Neural cell (in vitro differentiated cells): ENCODE results near the gene ATF6. TPM values are rescaled to one million over a fixed set of nuclear protein-coding genes. Genes with fewer than 3 reads are reported as not detected.

Experiments
- H2AFZ ChIP-seq: fragments of 200-600, 300-800 bp; sonication (generic), shearing (Covaris generic); 2 replicates; pipeline ENCODE4 v1.6.0; 2014; ENCODE audit warnings: low read depth, mild to moderate bottlenecking, antibody characterized with exemption, low read length, moderate library complexity
- H3F3A ChIP-seq: fragments of 200-600 bp; shearing (Covaris generic); 2 replicates; pipeline ENCODE4 v1.6.1; 2016; ENCODE audit warnings: mild to moderate bottlenecking, moderate library complexity, mixed read lengths, antibody characterized with exemption, low read length; ENCODE audit not compliant: insufficient read depth, poor library complexity, severe bottlenecking
- H3K27ac ChIP-seq: fragments of 200-600, 300-800 bp; sonication (generic), shearing (Covaris generic); 2 replicates; pipeline ENCODE4 v1.5.1; 2014; ENCODE audit warnings: mild to moderate bottlenecking, low read length, moderate library complexity
- H3K27me3 ChIP-seq: fragments of 300-800, 200-600 bp; sonication (generic), shearing (Covaris generic); 2 replicates; pipeline ENCODE4 v1.6.0; 2014; ENCODE audit warnings: mild to moderate bottlenecking, low read depth, low read length, moderate library complexity; ENCODE audit not compliant: insufficient read depth
- H3K36me3 ChIP-seq: fragments of 300-800, 200-600 bp; sonication (generic), shearing (Covaris generic); 2 replicates; pipeline ENCODE4 v1.5.1; 2014; ENCODE audit warnings: mild to moderate bottlenecking, antibody characterized with exemption, low read length, moderate library complexity; ENCODE audit not compliant: insufficient read depth
- H3K4me2 ChIP-seq: fragments of 300-800, 200-600 bp; sonication (generic), shearing (Covaris generic); 2 replicates; pipeline ENCODE4 v1.6.0; 2014; ENCODE audit warnings: mild to moderate bottlenecking, low read length
- H3K4me3 ChIP-seq: fragments of 300-800, 200-600 bp; sonication (generic), shearing (Covaris generic); 2 replicates; pipeline ENCODE4 v1.5.1; 2014; ENCODE audit warnings: mild to moderate bottlenecking, low read length, moderate library complexity
- H3K79me2 ChIP-seq: fragments of 200-600 bp; shearing (Covaris generic); replicated peaks from 2 replicates; pipeline ENCODE4 v1.6.0; 2014; ENCODE audit warnings: mild to moderate bottlenecking, low read length, moderate library complexity; ENCODE audit not compliant: insufficient read depth
- H3K9ac ChIP-seq: fragments of 300-800, 200-600 bp; sonication (generic), shearing (Covaris generic); 2 replicates; pipeline ENCODE4 v1.6.1; 2016; ENCODE audit warnings: mild to moderate bottlenecking, low read length, mixed read lengths
- H3K9me2 ChIP-seq: fragments of 200-600 bp; shearing (Covaris generic); 2 replicates; pipeline ENCODE4 v1.6.1; 2016; ENCODE audit warnings: mild to moderate bottlenecking, low read length, mixed read lengths; ENCODE audit not compliant: insufficient read depth
- H3K9me3 ChIP-seq: fragments of 200-600, 300-800 bp; sonication (generic), shearing (Covaris generic); 2 replicates; pipeline ENCODE4 v1.6.1; 2016; ENCODE audit warnings: mild to moderate bottlenecking, mixed run types, low read length, moderate library complexity, mixed read lengths
- H4K20me1 ChIP-seq: fragments of 200-600 bp; shearing (Covaris generic); 2 replicates; pipeline ENCODE4 v1.6.1; 2016; ENCODE audit warnings: mild to moderate bottlenecking, mixed run types; ENCODE audit not compliant: insufficient read depth
- EP300 ChIP-seq: fragments of 450-650 bp; conservative IDR thresholded peaks from 2 replicates; pipeline ENCODE4 v1.6.1; 2014; ENCODE audit warnings: antibody characterized with exemption, mild to moderate bottlenecking, moderate library complexity; ENCODE audit not compliant: poor library complexity, severe bottlenecking
- EZH2 ChIP-seq: fragments of 200-600, 300-800 bp; shearing (Covaris generic), sonication (generic); IDR thresholded peaks from 2 replicates; pipeline ENCODE4 v1.6.1; 2014; ENCODE audit warnings: antibody characterized with exemption, low read length, borderline replicate concordance, mild to moderate bottlenecking; ENCODE audit not compliant: insufficient read depth, poor library complexity, severe bottlenecking
- MXI1 ChIP-seq: fragments of 450-650 bp; conservative IDR thresholded peaks from 2 replicates; pipeline ENCODE4 v1.6.1; 2014; ENCODE audit warnings: antibody characterized with exemption, mild to moderate bottlenecking; ENCODE audit not compliant: poor library complexity, severe bottlenecking
- POLR2AphosphoS5 ChIP-seq: IDR thresholded peaks from 2 replicates; pipeline ENCODE4 v1.6.1; 2012
- RAD21 ChIP-seq: fragments of 450-650 bp; conservative IDR thresholded peaks from 2 replicates; pipeline ENCODE4 v1.6.1; 2014; ENCODE audit warnings: antibody characterized with exemption, mild to moderate bottlenecking, moderate library complexity
- SMC3 ChIP-seq: fragments of 450-650 bp; conservative IDR thresholded peaks from 2 replicates; pipeline ENCODE4 v1.6.1; 2014; ENCODE audit warnings: antibody characterized with exemption, mild to moderate bottlenecking, moderate library complexity; ENCODE audit not compliant: poor library complexity
- TAF1 ChIP-seq: IDR thresholded peaks from 2 replicates; pipeline ENCODE4 v1.6.1; 2012; ENCODE audit warnings: low read depth
- polyA plus RNA-seq: library from polyadenylated mRNA; depleted of rRNA; stranded (reverse); fragments of >200 nt; gene quantifications from 2 replicates; pipeline ENCODE4 v1.2.3, GENCODE V29; 2014
- TF ChIP-seq, protein P1 (sequence below): fragments of 450-650 bp; IDR thresholded peaks from 2 replicates; pipeline ENCODE4 v1.5.1; 2014; ENCODE audit warnings: antibody characterized with exemption, mild to moderate bottlenecking, moderate library complexity; ENCODE audit not compliant: poor library complexity, severe bottlenecking
- TF ChIP-seq, protein P2 (sequence below): IDR thresholded peaks from 2 replicates; pipeline ENCODE4 v1.6.1; 2012; ENCODE audit warnings: borderline replicate concordance

Gene ATF6
- polyA plus RNA-seq, 1 donor from 2014 or later: 16.6 TPM

DNA sequence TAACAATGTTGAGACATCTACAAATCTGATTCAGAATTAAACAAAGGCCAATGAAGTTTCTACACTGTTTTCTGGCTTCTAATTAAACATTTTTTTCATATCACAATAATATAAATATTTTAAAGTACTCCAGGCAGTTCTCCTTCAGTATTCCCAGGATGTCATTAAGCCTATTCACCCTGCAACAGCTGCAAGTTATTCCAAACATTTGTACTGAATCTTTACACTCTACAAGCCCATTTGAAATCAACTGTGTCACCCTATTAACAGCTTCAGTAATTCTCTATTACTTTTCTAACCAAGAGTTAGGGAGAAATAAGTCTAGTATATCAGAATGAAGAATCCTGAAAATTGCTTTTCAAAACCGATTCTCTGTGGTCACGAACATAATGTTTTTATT lies 133.0 kb downstream of the ATF6 start:
- Histone ChIP-seq H3K9me2 (no peaks in the 10 kb centered on the region), H3F3A (no peaks in the 10 kb centered on the region), H3K79me2 (no peaks in the 10 kb centered on the region), H3K27ac (no peak overlapping the region), H3K9ac (no peak overlapping the region), H3K4me3 (no peak overlapping the region), H3K27me3 (no peaks in the 10 kb centered on the region), H3K4me2 (no peak overlapping the region), H3K9me3 (no peaks in the 10 kb centered on the region), H2AFZ (no peak overlapping the region), H4K20me1 (no peaks in the 10 kb centered on the region), H3K36me3 (no peaks in the 10 kb centered on the region)
- TF ChIP-seq EZH2: no peak
- TF ChIP-seq SMC3: no peak
- no peak for TF ChIP-seq EP300
- no peak for TF ChIP-seq TAF1
- TF ChIP-seq RAD21: no peak
- TF ChIP-seq, protein P1, sequence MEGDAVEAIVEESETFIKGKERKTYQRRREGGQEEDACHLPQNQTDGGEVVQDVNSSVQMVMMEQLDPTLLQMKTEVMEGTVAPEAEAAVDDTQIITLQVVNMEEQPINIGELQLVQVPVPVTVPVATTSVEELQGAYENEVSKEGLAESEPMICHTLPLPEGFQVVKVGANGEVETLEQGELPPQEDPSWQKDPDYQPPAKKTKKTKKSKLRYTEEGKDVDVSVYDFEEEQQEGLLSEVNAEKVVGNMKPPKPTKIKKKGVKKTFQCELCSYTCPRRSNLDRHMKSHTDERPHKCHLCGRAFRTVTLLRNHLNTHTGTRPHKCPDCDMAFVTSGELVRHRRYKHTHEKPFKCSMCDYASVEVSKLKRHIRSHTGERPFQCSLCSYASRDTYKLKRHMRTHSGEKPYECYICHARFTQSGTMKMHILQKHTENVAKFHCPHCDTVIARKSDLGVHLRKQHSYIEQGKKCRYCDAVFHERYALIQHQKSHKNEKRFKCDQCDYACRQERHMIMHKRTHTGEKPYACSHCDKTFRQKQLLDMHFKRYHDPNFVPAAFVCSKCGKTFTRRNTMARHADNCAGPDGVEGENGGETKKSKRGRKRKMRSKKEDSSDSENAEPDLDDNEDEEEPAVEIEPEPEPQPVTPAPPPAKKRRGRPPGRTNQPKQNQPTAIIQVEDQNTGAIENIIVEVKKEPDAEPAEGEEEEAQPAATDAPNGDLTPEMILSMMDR: no peak
- no peak for TF ChIP-seq MXI1
- TF ChIP-seq, protein P2, sequence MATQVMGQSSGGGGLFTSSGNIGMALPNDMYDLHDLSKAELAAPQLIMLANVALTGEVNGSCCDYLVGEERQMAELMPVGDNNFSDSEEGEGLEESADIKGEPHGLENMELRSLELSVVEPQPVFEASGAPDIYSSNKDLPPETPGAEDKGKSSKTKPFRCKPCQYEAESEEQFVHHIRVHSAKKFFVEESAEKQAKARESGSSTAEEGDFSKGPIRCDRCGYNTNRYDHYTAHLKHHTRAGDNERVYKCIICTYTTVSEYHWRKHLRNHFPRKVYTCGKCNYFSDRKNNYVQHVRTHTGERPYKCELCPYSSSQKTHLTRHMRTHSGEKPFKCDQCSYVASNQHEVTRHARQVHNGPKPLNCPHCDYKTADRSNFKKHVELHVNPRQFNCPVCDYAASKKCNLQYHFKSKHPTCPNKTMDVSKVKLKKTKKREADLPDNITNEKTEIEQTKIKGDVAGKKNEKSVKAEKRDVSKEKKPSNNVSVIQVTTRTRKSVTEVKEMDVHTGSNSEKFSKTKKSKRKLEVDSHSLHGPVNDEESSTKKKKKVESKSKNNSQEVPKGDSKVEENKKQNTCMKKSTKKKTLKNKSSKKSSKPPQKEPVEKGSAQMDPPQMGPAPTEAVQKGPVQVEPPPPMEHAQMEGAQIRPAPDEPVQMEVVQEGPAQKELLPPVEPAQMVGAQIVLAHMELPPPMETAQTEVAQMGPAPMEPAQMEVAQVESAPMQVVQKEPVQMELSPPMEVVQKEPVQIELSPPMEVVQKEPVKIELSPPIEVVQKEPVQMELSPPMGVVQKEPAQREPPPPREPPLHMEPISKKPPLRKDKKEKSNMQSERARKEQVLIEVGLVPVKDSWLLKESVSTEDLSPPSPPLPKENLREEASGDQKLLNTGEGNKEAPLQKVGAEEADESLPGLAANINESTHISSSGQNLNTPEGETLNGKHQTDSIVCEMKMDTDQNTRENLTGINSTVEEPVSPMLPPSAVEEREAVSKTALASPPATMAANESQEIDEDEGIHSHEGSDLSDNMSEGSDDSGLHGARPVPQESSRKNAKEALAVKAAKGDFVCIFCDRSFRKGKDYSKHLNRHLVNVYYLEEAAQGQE: no peak
- TF ChIP-seq POLR2AphosphoS5: no peak

DNA sequence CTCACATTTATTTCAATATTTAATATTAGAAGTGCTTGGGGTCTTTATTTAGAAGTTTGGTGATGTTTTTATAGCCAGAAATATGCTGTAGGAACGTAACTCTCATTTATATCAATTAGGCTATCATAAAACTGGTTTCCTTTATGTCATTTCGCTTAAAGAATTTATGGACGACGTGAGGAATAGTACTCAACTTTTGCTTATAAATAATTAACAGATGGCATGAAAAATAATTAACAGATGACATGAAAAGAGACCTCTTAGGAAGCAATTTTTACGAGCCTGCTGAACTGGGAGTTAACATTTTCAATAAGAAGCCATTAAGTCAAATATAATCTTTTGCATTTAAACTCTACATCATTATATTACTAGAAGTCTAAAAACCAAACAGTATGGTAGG lies 134.0 kb downstream of the ATF6 start:
- Histone ChIP-seq H3K9ac (no peak overlapping the region), H3K9me2 (no peaks in the 10 kb centered on the region), H3K27me3 (no peaks in the 10 kb centered on the region), H2AFZ (no peak overlapping the region), H3F3A (no peaks in the 10 kb centered on the region), H3K36me3 (no peaks in the 10 kb centered on the region), H4K20me1 (no peaks in the 10 kb centered on the region), H3K9me3 (no peaks in the 10 kb centered on the region), H3K4me3 (no peak overlapping the region), H3K79me2 (no peaks in the 10 kb centered on the region), H3K4me2 (no peak overlapping the region), H3K27ac (no peak overlapping the region)
- TF ChIP-seq, protein P2: no peak
- TF ChIP-seq POLR2AphosphoS5: no peak
- no peak for TF ChIP-seq MXI1
- TF ChIP-seq EP300: no peak
- no peak for TF ChIP-seq TAF1
- no peak for TF ChIP-seq EZH2
- TF ChIP-seq SMC3: no peak
- no peak for TF ChIP-seq RAD21
- TF ChIP-seq, protein P1: no peak
